H1 (cell line): Measurements from ENCODE around the gene LSM14B. TPM values are rescaled to one million over a fixed set of nuclear protein-coding genes. Genes with fewer than 3 reads are reported as not detected.

Experiments
- CTBP2 ChIP-seq: IDR thresholded peaks from 2 replicates; pipeline ENCODE4 v1.7.0; 2011; ENCODE audit warnings: borderline replicate concordance, mild to moderate bottlenecking, moderate library complexity, mixed read lengths, low read length; ENCODE audit not compliant: insufficient read depth, insufficient read length
- NANOG ChIP-seq: IDR thresholded peaks from 2 replicates; pipeline ENCODE4 v1.6.1; 2011; ENCODE audit warnings: low read length, low read depth, mild to moderate bottlenecking, inconsistent platforms; ENCODE audit not compliant: insufficient read depth, poor library complexity, severe bottlenecking
- PHF8 ChIP-seq: fragments of 200-600 bp; sonication (generic); conservative IDR thresholded peaks from 2 replicates; pipeline ENCODE4 v1.7.1; 2012; ENCODE audit warnings: low read depth, mild to moderate bottlenecking, inconsistent platforms, low read length, moderate library complexity
- POLR2AphosphoS5 ChIP-seq: IDR thresholded peaks from 2 replicates; pipeline ENCODE4 v1.6.1; 2011; ENCODE audit warnings: low read depth, low read length
- SIX5 ChIP-seq: IDR thresholded peaks from 2 replicates; pipeline ENCODE4 v1.6.1; 2011; ENCODE audit warnings: mild to moderate bottlenecking, low read depth, low read length
- SP4 ChIP-seq: IDR thresholded peaks from 2 replicates; pipeline ENCODE4 v1.6.1; 2012; ENCODE audit warnings: low read length, inconsistent platforms
- polyA plus RNA-seq, 7 experiments: library from polyadenylated mRNA; depleted of rRNA in 3 of 7; stranded (reverse) in 5 of 7; unstranded in 2 of 7; fragments of >200 nt in 5 of 7; fragments of 200-250 nt in 2 of 7; gene quantifications; 1 replicate in 5 of 7; 2 replicates in 1 of 7; 4 replicates in 1 of 7; pipeline versions ENCODE4 v1.2.1 to v1.2.3, GENCODE V29; 2011 to 2013; ENCODE audit warnings: missing spikeins in 2 of 7, mixed read lengths in 2 of 7
- total RNA-seq: library from RNA; stranded (reverse); fragmentation: NEBNext Ultra II Directional; extraction: Animal tissue kit (Norgen Biotek cat#: 25700); gene quantifications from 2 replicates; pipeline ENCODE4 v1.2.1, GENCODE V29; 2021
- TF ChIP-seq, protein P1 (sequence below): fragments of 300-600 bp; sonication (generic); IDR thresholded peaks from 2 replicates; pipeline ENCODE4 v1.7.1; 2012; ENCODE audit warnings: low read length, moderate library complexity, mild to moderate bottlenecking, inconsistent platforms; ENCODE audit not compliant: insufficient replicate concordance

The LSM14B gene
- total and polyA plus RNA-seq, 2 of the 8 experiments (the other 6 are each of a cell fraction or from before 2014, with no cell fraction given) = 58.3 to 65.6 TPM

DNA sequence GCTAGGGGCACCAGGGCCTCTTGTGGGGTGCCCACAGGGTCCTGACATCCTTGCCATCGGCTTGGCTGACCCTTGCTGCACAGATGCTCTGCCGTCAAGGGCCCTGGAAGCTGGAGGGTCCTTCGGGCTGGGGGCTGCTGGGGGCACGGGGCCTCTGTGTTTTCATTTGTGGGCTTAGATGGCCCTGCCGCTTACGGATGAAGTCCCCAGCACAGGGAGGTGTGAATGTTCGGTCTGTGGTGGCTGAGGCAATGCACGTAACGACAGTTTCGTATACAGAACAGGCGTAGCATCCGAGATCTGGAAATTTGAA lies 35.8 kb downstream of the LSM14B start (continued):
- TF ChIP-seq, protein P1, sequence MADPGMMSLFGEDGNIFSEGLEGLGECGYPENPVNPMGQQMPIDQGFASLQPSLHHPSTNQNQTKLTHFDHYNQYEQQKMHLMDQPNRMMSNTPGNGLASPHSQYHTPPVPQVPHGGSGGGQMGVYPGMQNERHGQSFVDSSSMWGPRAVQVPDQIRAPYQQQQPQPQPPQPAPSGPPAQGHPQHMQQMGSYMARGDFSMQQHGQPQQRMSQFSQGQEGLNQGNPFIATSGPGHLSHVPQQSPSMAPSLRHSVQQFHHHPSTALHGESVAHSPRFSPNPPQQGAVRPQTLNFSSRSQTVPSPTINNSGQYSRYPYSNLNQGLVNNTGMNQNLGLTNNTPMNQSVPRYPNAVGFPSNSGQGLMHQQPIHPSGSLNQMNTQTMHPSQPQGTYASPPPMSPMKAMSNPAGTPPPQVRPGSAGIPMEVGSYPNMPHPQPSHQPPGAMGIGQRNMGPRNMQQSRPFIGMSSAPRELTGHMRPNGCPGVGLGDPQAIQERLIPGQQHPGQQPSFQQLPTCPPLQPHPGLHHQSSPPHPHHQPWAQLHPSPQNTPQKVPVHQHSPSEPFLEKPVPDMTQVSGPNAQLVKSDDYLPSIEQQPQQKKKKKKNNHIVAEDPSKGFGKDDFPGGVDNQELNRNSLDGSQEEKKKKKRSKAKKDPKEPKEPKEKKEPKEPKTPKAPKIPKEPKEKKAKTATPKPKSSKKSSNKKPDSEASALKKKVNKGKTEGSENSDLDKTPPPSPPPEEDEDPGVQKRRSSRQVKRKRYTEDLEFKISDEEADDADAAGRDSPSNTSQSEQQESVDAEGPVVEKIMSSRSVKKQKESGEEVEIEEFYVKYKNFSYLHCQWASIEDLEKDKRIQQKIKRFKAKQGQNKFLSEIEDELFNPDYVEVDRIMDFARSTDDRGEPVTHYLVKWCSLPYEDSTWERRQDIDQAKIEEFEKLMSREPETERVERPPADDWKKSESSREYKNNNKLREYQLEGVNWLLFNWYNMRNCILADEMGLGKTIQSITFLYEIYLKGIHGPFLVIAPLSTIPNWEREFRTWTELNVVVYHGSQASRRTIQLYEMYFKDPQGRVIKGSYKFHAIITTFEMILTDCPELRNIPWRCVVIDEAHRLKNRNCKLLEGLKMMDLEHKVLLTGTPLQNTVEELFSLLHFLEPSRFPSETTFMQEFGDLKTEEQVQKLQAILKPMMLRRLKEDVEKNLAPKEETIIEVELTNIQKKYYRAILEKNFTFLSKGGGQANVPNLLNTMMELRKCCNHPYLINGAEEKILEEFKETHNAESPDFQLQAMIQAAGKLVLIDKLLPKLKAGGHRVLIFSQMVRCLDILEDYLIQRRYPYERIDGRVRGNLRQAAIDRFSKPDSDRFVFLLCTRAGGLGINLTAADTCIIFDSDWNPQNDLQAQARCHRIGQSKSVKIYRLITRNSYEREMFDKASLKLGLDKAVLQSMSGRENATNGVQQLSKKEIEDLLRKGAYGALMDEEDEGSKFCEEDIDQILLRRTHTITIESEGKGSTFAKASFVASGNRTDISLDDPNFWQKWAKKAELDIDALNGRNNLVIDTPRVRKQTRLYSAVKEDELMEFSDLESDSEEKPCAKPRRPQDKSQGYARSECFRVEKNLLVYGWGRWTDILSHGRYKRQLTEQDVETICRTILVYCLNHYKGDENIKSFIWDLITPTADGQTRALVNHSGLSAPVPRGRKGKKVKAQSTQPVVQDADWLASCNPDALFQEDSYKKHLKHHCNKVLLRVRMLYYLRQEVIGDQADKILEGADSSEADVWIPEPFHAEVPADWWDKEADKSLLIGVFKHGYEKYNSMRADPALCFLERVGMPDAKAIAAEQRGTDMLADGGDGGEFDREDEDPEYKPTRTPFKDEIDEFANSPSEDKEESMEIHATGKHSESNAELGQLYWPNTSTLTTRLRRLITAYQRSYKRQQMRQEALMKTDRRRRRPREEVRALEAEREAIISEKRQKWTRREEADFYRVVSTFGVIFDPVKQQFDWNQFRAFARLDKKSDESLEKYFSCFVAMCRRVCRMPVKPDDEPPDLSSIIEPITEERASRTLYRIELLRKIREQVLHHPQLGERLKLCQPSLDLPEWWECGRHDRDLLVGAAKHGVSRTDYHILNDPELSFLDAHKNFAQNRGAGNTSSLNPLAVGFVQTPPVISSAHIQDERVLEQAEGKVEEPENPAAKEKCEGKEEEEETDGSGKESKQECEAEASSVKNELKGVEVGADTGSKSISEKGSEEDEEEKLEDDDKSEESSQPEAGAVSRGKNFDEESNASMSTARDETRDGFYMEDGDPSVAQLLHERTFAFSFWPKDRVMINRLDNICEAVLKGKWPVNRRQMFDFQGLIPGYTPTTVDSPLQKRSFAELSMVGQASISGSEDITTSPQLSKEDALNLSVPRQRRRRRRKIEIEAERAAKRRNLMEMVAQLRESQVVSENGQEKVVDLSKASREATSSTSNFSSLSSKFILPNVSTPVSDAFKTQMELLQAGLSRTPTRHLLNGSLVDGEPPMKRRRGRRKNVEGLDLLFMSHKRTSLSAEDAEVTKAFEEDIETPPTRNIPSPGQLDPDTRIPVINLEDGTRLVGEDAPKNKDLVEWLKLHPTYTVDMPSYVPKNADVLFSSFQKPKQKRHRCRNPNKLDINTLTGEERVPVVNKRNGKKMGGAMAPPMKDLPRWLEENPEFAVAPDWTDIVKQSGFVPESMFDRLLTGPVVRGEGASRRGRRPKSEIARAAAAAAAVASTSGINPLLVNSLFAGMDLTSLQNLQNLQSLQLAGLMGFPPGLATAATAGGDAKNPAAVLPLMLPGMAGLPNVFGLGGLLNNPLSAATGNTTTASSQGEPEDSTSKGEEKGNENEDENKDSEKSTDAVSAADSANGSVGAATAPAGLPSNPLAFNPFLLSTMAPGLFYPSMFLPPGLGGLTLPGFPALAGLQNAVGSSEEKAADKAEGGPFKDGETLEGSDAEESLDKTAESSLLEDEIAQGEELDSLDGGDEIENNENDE = no peak
- no peak for TF ChIP-seq PHF8
- TF ChIP-seq SP4 = no peak
- TF ChIP-seq CTBP2 = no peak
- TF ChIP-seq SIX5 = no peak
- no peak for TF ChIP-seq POLR2AphosphoS5
- TF ChIP-seq NANOG = no peak
